Uterus (tissue), 4 donors: ENCODE measurements around the gene SMIM7. TPM values are rescaled to one million over a fixed set of nuclear protein-coding genes. Genes with fewer than 3 reads are reported as not detected.

ENCODE experiments used
- DNase-seq, 2 donors: peaks; one replicate each; pipeline ENCODE4 v3.0.0-alpha.2; 2019 to 2020
- H3K27ac ChIP-seq, 2 donors: fragments of 200-600 bp; sonication (generic); 1 replicate in 1 of 2; 2 replicates in 1 of 2; pipeline ENCODE4 v1.5.1; 2016 to 2018
- H3K27me3 ChIP-seq, 2 donors: fragments of 200-600 bp; sonication (generic); one replicate each; pipeline ENCODE4 v1.5.1; 2018 to 2019; ENCODE audit warnings: control low read depth in 1 of 2
- H3K36me3 ChIP-seq, 2 donors: fragments of 200-600 bp; sonication (generic); one replicate each; pipeline ENCODE4 v1.5.1; 2019; ENCODE audit warnings: control low read depth in 1 of 2
- H3K4me1 ChIP-seq, 2 donors: fragments of 200-600 bp; sonication (generic); one replicate each; pipeline ENCODE4 v1.5.1; 2018 to 2019; ENCODE audit warnings: control low read depth in 1 of 2
- H3K4me3 ChIP-seq, 2 donors: fragments of 200-600 bp; sonication (generic); 1 replicate in 1 of 2; 2 replicates in 1 of 2; pipeline ENCODE4 v1.5.1; 2018 to 2019; ENCODE audit warnings: mild to moderate bottlenecking in 1 of 2
- H3K9me3 ChIP-seq, 2 donors: fragments of 200-600 bp; sonication (generic); one replicate each; pipeline ENCODE4 v1.5.1; 2019; ENCODE audit warnings: control low read depth in 1 of 2
- CTCF ChIP-seq, 4 experiments: fragments of 200-600 bp in 2 of 4; fragments of 450-650 bp in 2 of 4; sonication (generic) in 2 of 4; IDR thresholded peaks; one replicate each; pipeline ENCODE4 v1.5.1; 2016 to 2019; ENCODE audit warnings: antibody characterized with exemption in 4 of 4, mild to moderate bottlenecking in 2 of 4, moderate library complexity in 1 of 4
- POLR2A ChIP-seq, 2 donors: fragments of 450-650 bp; IDR thresholded peaks; one replicate each; pipeline ENCODE4 v1.6.1; 2016; ENCODE audit warnings: antibody characterized with exemption in 2 of 2, mild to moderate bottlenecking in 1 of 2, moderate library complexity in 1 of 2
- intact Hi-C: fragments of 100-400 bp; cut with DNase I; formaldehyde crosslinking; loops from one replicate; pipeline ENCODE4 v1.15.1; 2023; ENCODE audit warnings: low total_unique reads
- total RNA-seq, 4 donors: library from RNA; depleted of rRNA in 3 of 4; stranded (reverse); fragments of >200 nt in 3 of 4; gene quantifications; one replicate each; pipeline versions ENCODE4 v1.1.0 to v1.2.4, GENCODE V29; 2014 to 2023
- donor health status: DM: yes; HTN: yes; CAD: no.

The SMIM7 gene
- total RNA-seq, 4 donors from 2014 or later: 26.6 to 144 (median 85.0) TPM

- Histone ChIP-seq H3K27ac (no peak overlapping the region), H3K9me3 (no peaks in the 10 kb centered on the region), H3K36me3 (peaks cover 0 to 2% of the 10 kb centered on the region in 2 donors), H3K4me1 (no peaks in the 10 kb centered on the region), H3K27me3 (no peaks in the 10 kb centered on the region), H3K4me3 (no peak overlapping the region)
- intact Hi-C loops: no loop called here
- DNase-seq: no peak
- no peak for TF ChIP-seq POLR2A (IDR thresholded peaks at IDR 0.05)
- TF ChIP-seq CTCF (IDR thresholded peaks at IDR 0.05): no peak
These were observed 9.1 kb downstream of the SMIM7 start for GRCh38 chr19:16650821-16651220.

GRCh38 chr19:16649734-16650133 lies 10.2 kb downstream of the SMIM7 start:
- Histone ChIP-seq H3K9me3 (no peaks in the 10 kb centered on the region), H3K4me3 (no peak overlapping the region), H3K36me3 (peaks cover 0 to 2% of the 10 kb centered on the region in 2 donors), H3K27ac (no peak overlapping the region), H3K27me3 (no peaks in the 10 kb centered on the region), H3K4me1 (no peaks in the 10 kb centered on the region)
- intact Hi-C loops: no loop called here
- TF ChIP-seq POLR2A (IDR thresholded peaks at IDR 0.05) (no peak), CTCF (IDR thresholded peaks at IDR 0.05) (no peak)
- DNase-seq: no peak

GRCh38 chr19:16645140-16645539 lies 14.8 kb downstream of the SMIM7 start:
- H3K9me3 ChIP-seq: no peaks in the 10 kb centered on the region
- peaks cover 0 to 2% of the 10 kb centered on the region in 2 donors for H3K36me3 ChIP-seq
- no peak for TF ChIP-seq POLR2A (IDR thresholded peaks at IDR 0.05)
- no peak for TF ChIP-seq CTCF (IDR thresholded peaks at IDR 0.05)
- no peaks in the 10 kb centered on the region for H3K4me1 ChIP-seq
- DNase-seq: no peak
- H3K27ac ChIP-seq: no peak overlapping the region
- intact Hi-C loops: no loop called here
- no peaks in the 10 kb centered on the region for H3K27me3 ChIP-seq
- no peak overlapping the region for H3K4me3 ChIP-seq

- peaks cover 0 to under 1% of the 10 kb centered on the region in 2 donors for H3K36me3 ChIP-seq
These were observed 18.2 kb downstream of the SMIM7 start for GRCh38 chr19:16641695-16642094.

GRCh38 chr19:16640951-16641350 lies 19.0 kb downstream of the SMIM7 start:
- Histone ChIP-seq H3K4me1 (no peaks in the 10 kb centered on the region), H3K4me3 (no peak overlapping the region), H3K36me3 (no peaks in the 10 kb centered on the region), H3K27me3 (no peaks in the 10 kb centered on the region), H3K27ac (no peak overlapping the region), H3K9me3 (no peaks in the 10 kb centered on the region)
- intact Hi-C loops: no loop called here
- DNase-seq: no peak
- no peak for TF ChIP-seq CTCF (IDR thresholded peaks at IDR 0.05)

More at GRCh38 chr19:16641695-16642094, 18.2 kb downstream of the SMIM7 start:
- no peaks in the 10 kb centered on the region for H3K9me3 ChIP-seq
- TF ChIP-seq CTCF (IDR thresholded peaks at IDR 0.05) (no peak), POLR2A (IDR thresholded peaks at IDR 0.05) (no peak)
- H3K27me3 ChIP-seq: no peaks in the 10 kb centered on the region
- no peak overlapping the region for H3K4me3 ChIP-seq
- intact Hi-C loops: no loop called here
- H3K27ac ChIP-seq: no peak overlapping the region
- no peaks in the 10 kb centered on the region for H3K4me1 ChIP-seq
- no peak for DNase-seq
